ENCODE measurements around the gene TGM2. TPM values are rescaled to one million over a fixed set of nuclear protein-coding genes. Genes with fewer than 3 reads are reported as not detected.

The TGM2 gene
- 0.51 and 5.5 TPM in 2 replicates for total RNA-seq

DNA sequence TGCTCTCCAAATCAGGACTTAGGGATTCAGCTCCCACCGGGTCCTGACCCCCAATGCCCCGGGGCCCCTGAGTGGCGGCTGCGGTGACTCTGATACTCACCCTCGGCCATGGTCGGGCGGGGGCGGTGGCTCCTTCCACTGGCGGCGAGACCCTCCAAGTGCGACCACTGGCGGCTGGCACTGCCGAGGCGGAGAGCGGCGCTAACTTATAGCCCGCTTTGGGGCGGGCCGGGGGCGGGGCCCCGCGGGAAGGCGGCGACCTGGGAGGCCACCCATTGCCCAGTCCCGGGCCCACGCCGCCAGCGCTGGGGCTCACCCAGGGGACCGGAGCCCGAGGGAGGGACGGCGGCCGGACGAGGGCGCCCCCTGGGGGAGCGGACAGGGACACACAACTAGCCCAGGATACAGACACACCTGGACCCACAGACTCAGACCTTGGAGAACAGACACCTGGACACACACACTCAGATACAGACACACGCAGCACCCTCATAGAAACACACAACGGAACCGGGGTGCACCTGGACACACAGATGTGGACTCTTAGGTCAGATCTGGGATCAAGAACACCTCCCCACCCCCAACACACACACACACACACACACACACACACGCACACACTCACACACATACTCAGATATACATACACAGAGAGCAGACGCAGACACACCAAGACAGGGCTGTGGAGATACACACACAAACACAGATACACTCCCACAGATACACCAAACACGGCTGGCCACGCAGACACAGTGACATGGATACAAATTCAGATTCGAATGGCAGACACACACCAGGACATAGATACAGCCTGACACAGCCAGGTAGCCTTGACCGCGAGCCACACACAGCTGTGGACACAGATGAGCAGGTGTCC lies at the start of gene TGM2:
Gene TGM2 (minus strand): TSS at position 182 of the 877 bp plus-strand sequence. CDS start 72 bp downstream, at position 110.
- Histone ChIP-seq H3K27me3 (ENCODE audit: control insufficient read depth, insufficient read depth, low read length) (no peaks in the 10 kb centered on the region), H3K36me3 (ENCODE audit: control insufficient read depth, insufficient read depth, low read length) (no peaks in the 10 kb centered on the region), H3K4me3 (ENCODE audit: low read depth, low read length) (peak within 1 kb of the TSS; percentile 24)
- DNase-seq (ENCODE audit: low read depth) = peak; percentile 47
- TF ChIP-seq, protein P1, sequence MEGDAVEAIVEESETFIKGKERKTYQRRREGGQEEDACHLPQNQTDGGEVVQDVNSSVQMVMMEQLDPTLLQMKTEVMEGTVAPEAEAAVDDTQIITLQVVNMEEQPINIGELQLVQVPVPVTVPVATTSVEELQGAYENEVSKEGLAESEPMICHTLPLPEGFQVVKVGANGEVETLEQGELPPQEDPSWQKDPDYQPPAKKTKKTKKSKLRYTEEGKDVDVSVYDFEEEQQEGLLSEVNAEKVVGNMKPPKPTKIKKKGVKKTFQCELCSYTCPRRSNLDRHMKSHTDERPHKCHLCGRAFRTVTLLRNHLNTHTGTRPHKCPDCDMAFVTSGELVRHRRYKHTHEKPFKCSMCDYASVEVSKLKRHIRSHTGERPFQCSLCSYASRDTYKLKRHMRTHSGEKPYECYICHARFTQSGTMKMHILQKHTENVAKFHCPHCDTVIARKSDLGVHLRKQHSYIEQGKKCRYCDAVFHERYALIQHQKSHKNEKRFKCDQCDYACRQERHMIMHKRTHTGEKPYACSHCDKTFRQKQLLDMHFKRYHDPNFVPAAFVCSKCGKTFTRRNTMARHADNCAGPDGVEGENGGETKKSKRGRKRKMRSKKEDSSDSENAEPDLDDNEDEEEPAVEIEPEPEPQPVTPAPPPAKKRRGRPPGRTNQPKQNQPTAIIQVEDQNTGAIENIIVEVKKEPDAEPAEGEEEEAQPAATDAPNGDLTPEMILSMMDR (IDR thresholded peaks at IDR 0.05; ENCODE audit: insufficient read depth, low read length, severe bottlenecking) = peak; percentile 87
- FAIRE-seq = peak; percentile 43

DNA sequence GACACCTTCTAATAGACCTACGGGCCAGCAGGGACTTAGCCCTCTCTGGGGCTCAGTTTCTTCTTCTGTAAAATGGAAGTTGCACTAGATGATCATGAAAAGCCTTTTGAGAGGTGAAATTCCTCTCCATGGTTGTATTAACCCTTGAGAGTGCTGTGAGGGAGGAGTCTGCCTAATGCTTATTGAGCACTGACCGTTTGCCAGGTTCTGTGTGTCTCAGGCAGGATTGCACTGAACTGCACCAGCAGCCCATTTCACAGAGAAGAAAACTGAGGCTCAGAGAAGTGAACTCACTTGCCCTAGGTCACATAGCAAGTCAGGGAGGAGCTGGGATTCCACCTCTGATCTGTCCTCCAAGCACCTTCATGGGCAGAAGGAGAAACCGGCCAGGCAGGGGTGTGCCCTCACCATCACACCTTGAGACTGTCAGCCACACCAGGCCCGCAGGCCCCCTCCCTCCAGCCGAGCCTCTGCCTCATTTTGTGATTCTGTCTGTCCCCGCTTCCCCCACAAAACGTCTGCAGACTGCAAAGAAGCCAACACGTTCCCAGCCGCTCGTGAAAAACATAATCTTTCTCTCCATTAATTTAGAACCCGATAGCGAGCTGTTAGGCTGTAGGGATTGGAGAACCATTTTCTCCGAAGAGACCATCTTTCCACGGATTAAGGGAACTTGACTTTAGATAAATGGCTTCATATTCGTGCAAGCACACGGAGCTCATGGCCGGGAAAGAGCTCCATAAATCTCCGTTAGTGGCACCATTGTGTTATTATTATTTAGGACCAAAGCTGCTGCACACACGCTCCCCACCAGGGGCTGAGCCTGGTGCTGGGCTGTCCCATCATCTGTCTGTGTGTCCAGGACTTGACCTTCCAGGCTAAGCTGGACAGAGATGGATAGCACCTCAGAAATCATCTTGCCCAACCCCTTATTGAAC lies 49.5 kb upstream of the TGM2 start:
- DNase-seq (ENCODE audit: low read depth) = no peak

DNA sequence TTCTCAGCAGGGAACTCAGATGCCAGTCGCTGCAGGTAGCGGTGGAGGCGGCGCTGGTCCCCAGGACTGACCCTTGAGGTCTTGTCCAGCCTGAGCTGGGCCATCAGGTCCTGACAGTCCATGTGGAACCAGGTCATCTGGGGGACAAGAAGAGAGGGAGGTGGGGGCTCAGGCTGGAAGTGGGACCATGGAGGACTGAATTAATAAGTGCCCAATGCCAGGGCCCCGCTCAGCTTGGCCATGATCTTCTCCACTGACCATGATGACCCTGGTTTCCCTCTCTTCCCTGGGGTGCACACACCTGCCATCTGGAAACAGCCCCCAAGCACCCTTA lies 48.5 kb upstream of the TGM2 start:
- TF ChIP-seq, protein P1 (IDR thresholded peaks at IDR 0.05; ENCODE audit: insufficient read depth, low read length, severe bottlenecking) = no peak
- Histone ChIP-seq H3K4me3 (ENCODE audit: low read depth, low read length) (no peak overlapping the region), H3K36me3 (ENCODE audit: control insufficient read depth, insufficient read depth, low read length) (no peaks in the 10 kb centered on the region), H3K27me3 (ENCODE audit: control insufficient read depth, insufficient read depth, low read length) (no peaks in the 10 kb centered on the region)
- FAIRE-seq (no peak), DNase-seq (ENCODE audit: low read depth) (no peak)

More for the DNA sequence above, 49.5 kb upstream of the TGM2 start:
- TF ChIP-seq, protein P1 (IDR thresholded peaks at IDR 0.05; ENCODE audit: insufficient read depth, low read length, severe bottlenecking) = no peak
- Histone ChIP-seq H3K27me3 (ENCODE audit: control insufficient read depth, insufficient read depth, low read length) (no peaks in the 10 kb centered on the region), H3K4me3 (ENCODE audit: low read depth, low read length) (no peak overlapping the region), H3K36me3 (ENCODE audit: control insufficient read depth, insufficient read depth, low read length) (no peaks in the 10 kb centered on the region)
- no peak for FAIRE-seq

DNA sequence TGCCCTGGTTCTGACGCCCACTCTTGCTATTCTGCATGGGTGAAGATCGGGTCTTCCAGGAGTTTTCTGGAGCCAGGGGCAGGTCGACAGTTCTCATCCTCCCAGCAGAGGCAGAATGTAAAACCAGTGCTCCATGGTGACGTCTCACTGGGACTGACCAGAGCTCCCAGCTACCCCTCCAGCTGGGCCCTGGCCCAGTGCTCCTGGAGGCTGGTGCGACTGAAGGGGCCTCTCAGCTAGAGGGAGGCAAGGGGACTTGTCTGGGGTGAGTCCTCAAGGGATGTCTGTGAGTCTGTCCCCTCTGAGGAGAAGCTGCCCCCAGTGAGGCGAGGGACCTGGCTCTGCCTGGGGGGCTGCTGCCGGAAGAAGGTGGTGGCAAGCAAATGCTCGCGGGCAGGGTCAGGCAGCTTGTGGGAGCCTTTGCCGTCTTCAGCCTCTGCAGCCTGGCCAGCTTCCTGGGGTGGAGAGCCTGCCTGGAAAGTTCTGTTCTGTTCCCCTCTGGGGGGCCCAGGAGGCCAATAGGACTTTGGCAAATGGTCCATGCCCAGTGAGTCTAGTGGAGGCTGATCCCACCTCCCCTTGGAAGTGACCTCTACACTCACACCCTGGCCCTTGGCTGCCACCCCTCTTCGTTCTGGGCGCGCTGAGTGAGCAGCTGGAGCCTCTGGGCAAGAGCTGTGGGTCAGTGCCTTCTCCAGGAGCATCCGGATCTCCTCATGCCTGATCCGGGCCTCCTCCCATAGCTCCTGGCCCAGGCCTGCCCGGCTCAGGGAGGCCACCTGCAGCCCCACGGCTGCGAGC lies 47.9 kb upstream of the TGM2 start:
- TF ChIP-seq, protein P1 (IDR thresholded peaks at IDR 0.05; ENCODE audit: insufficient read depth, low read length, severe bottlenecking) = no peak
- FAIRE-seq = no peak
- no peaks in the 10 kb centered on the region for H3K36me3 ChIP-seq (ENCODE audit: control insufficient read depth, insufficient read depth, low read length)
- no peak overlapping the region for H3K4me3 ChIP-seq (ENCODE audit: low read depth, low read length)
- H3K27me3 ChIP-seq (ENCODE audit: control insufficient read depth, insufficient read depth, low read length) = no peaks in the 10 kb centered on the region
- no peak for DNase-seq (ENCODE audit: low read depth)

Data from bronchial epithelial cell (primary cell).